ENCODE measurements around the gene IER5. TPM values are rescaled to one million over a fixed set of nuclear protein-coding genes. Genes with fewer than 3 reads are reported as not detected.

The IER5 gene
- total and polyA plus RNA-seq, 9 of the 15 experiments (the other 6 are each of a cell fraction or from before 2014, with no cell fraction given): 2.4 to 32.1 (median 12.0) TPM

GRCh38 chr1:181101581-181102226 is 13.2 kb downstream of the IER5 start (continued):
- no peak for TF ChIP-seq E2F8 (IDR thresholded peaks at IDR 0.05; ENCODE audit: low read depth, partially characterized antibody)
- peak; percentile 27; the same call in 1 of the 2 replicates for TF ChIP-seq TEAD4 (IDR thresholded peaks at IDR 0.05; ENCODE audit: low read length)
- TF ChIP-seq TEAD4 (CRISPR knock-in tag; IDR thresholded peaks at IDR 0.05; ENCODE audit: borderline replicate concordance): no peak
- TF ChIP-seq MAZ (CRISPR knock-in tag; conservative IDR thresholded peaks at IDR 0.05 in 1 of 2, IDR thresholded peaks at IDR 0.05 in 1 of 2): peak in 1 of 2 experiments; percentile 51; a peak in 2 of 4 replicates
- 0 out of 4 replicates have a peak, but pooled peaks of 1 of the 2 experiments have one; percentile 43 for TF ChIP-seq UBTF (IDR thresholded peaks at IDR 0.05; ENCODE audit: borderline replicate concordance in 1 of 2, low read depth in 2 of 2, low read length in 2 of 2)
- TF ChIP-seq ERF (CRISPR knock-in tag; IDR thresholded peaks at IDR 0.05): no peak
- no peak for TF ChIP-seq CBFA2T2 (conservative IDR thresholded peaks at IDR 0.05)
- peak; percentile 52 for TF ChIP-seq ELF1 (tag; IDR thresholded peaks at IDR 0.05)
- TF ChIP-seq PREB (CRISPR knock-in tag; IDR thresholded peaks at IDR 0.05): 0 out of 2 replicates have a peak, but pooled peaks have one; percentile 47
- peak; percentile 98 for TF ChIP-seq ZNF766 (CRISPR knock-in tag; conservative IDR thresholded peaks at IDR 0.05)
- peak; percentile 42; the same call in 1 of the 2 replicates for TF ChIP-seq SMARCE1 (IDR thresholded peaks at IDR 0.05)
- peak; percentile 59 for TF ChIP-seq ARID1B (IDR thresholded peaks at IDR 0.05)
- TF ChIP-seq SPI1 (IDR thresholded peaks at IDR 0.05; ENCODE audit: borderline replicate concordance, low read depth, low read length): 0 out of 2 replicates have a peak, but pooled peaks have one; percentile 31
- TF ChIP-seq TCFL5 (CRISPR knock-in tag; conservative IDR thresholded peaks at IDR 0.05): no peak
- 0 out of 2 replicates have a peak, but pooled peaks have one; percentile 58 for TF ChIP-seq ZBTB7A (IDR thresholded peaks at IDR 0.05; ENCODE audit: borderline replicate concordance, control insufficient read depth, low read depth, low read length)
- TF ChIP-seq ZBTB11 (CRISPR knock-in tag; IDR thresholded peaks at IDR 0.05): no peak
